CD4-positive, alpha-beta T cell (primary cell): ENCODE results near the gene ACSF2. TPM values are rescaled to one million over a fixed set of nuclear protein-coding genes. Genes with fewer than 3 reads are reported as not detected.

ENCODE experiments used
- ATAC-seq: fragments of 200-7000 bp; cut with Tn5 transposase; one replicate; pipeline ENCODE4 v1.10.0; 2022; ENCODE audit warnings: mild to moderate bottlenecking; ENCODE audit not compliant: poor library complexity
- CTCF ChIA-PET: fragments of 350-600 bp; sonication (Branson Sonifier 250); formaldehyde crosslinking; loops from one replicate; lab custom pipeline; 2021; ENCODE audit warnings: antibody characterized with exemption, inconsistent platforms; lab: Charles Lee
- POLR2A ChIA-PET: fragments of 350-600 bp; sonication (Branson Sonifier 250); formaldehyde crosslinking; loops from one replicate; lab custom pipeline; 2021; ENCODE audit warnings: antibody characterized with exemption, inconsistent platforms; lab: Charles Lee
- DNase-seq, 14 experiments: peaks; one replicate each; pipeline ENCODE4 v3.0.0-alpha.2; 2013 to 2020; ENCODE audit warnings: mixed read lengths in 2 of 14
- H3K27ac ChIP-seq, 2 donors: one replicate each; pipeline versions ENCODE4 v1.5.1 to v1.7.0; 2013; ENCODE audit warnings: low read length in 2 of 2, low read depth in 1 of 2, mild to moderate bottlenecking in 1 of 2
- H3K27me3 ChIP-seq, 2 experiments: 1 replicate in 1 of 2; 2 replicates in 1 of 2; pipeline versions ENCODE4 v1.6.1 to v1.7.0; 2013; ENCODE audit warnings: low read length in 2 of 2, control low read depth in 1 of 2, mild to moderate bottlenecking in 1 of 2, moderate library complexity in 1 of 2; ENCODE audit not compliant: insufficient read depth in 2 of 2, control insufficient read depth in 1 of 2
- H3K36me3 ChIP-seq: one replicate; pipeline ENCODE4 v1.6.1; 2013; ENCODE audit warnings: low read length, control low read depth; ENCODE audit not compliant: insufficient read depth
- H3K4me1 ChIP-seq: one replicate; pipeline ENCODE4 v1.6.1; 2013; ENCODE audit warnings: low read length, control low read depth; ENCODE audit not compliant: insufficient read depth
- H3K4me3 ChIP-seq: one replicate; pipeline ENCODE4 v1.5.1; 2013; ENCODE audit warnings: mild to moderate bottlenecking, low read length, moderate library complexity
- H3K9me3 ChIP-seq, 2 experiments: 1 replicate in 1 of 2; 2 replicates in 1 of 2; pipeline versions ENCODE4 v1.6.1 to v1.7.0; 2013; ENCODE audit warnings: low read length in 2 of 2, mild to moderate bottlenecking in 2 of 2, control low read depth in 1 of 2, moderate library complexity in 1 of 2; ENCODE audit not compliant: control insufficient read depth in 1 of 2, insufficient read depth in 1 of 2
- H3K27ac Mint-ChIP-seq: one replicate; pipeline ENCODE4 v1.8.0; 2020; ENCODE audit warnings: mixed read lengths
- H3K27me3 Mint-ChIP-seq: one replicate; pipeline ENCODE4 v1.8.0; 2021; ENCODE audit warnings: mixed read lengths
- H3K36me3 Mint-ChIP-seq: one replicate; pipeline ENCODE4 v1.8.0; 2021; ENCODE audit warnings: low read depth, mixed read lengths
- H3K4me1 Mint-ChIP-seq: one replicate; pipeline ENCODE4 v1.8.0; 2021; ENCODE audit warnings: low read depth, mixed read lengths
- H3K4me3 Mint-ChIP-seq: one replicate; pipeline ENCODE4 v1.8.0; 2020; ENCODE audit warnings: mild to moderate bottlenecking, mixed read lengths
- H3K9me3 Mint-ChIP-seq: one replicate; pipeline ENCODE4 v1.8.0; 2020; ENCODE audit warnings: mixed read lengths
- CTCF ChIP-seq: fragments of 200-600 bp; IDR thresholded peaks from one replicate; pipeline ENCODE4 v1.8.0; 2022; ENCODE audit warnings: antibody characterized with exemption, mild to moderate bottlenecking
- intact Hi-C, 2 experiments: fragments of 100-400 bp; cut with DNase I in 1 of 2; cut with micrococcal nuclease in 1 of 2; formaldehyde crosslinking; loops; one replicate each; pipeline versions ENCODE4 v1.15.1 to v1.9.0; 2023 to 2025; cut with DNase I, micrococcal nuclease
- total RNA-seq, 174 experiments: library from RNA in 2 of 174; stranded (reverse) in 2 of 174; gene quantifications; one replicate each; pipeline ENCODE4 v1.2.3 and lab custom pipeline; 2021 to 2026

The ACSF2 gene
- total RNA-seq, 2 experiments from 2014 or later: 11.9 to 13.9 TPM

GRCh38 chr17:50457621-50458020, 31.6 kb downstream of the ACSF2 start:
- H3K36me3 ChIP-seq: no peaks in the 10 kb centered on the region
- no peak overlapping the region for H3K27ac ChIP-seq
- ATAC-seq: no peak
- Mint-ChIP-seq H3K4me1 (no peaks in the 10 kb centered on the region), H3K27ac (no peak overlapping the region), H3K4me3 (no peak overlapping the region), H3K9me3 (no peaks in the 10 kb centered on the region), H3K36me3 (no peaks in the 10 kb centered on the region), H3K27me3 (no peaks in the 10 kb centered on the region)
- no peaks in the 10 kb centered on the region for H3K4me1 ChIP-seq
- no peak overlapping the region for H3K4me3 ChIP-seq
- H3K27me3 ChIP-seq: no peaks in the 10 kb centered on the region
- no peaks in the 10 kb centered on the region for H3K9me3 ChIP-seq
- DNase-seq: no peak
- POLR2A ChIA-PET: no interaction called here
- intact Hi-C loops: no loop called here
- no peak for TF ChIP-seq CTCF
- CTCF ChIA-PET: no interaction called here

- ChIA-PET CTCF (interaction anchor here (1.1 kb wide), 1 partner anchor 21 kb away, joined by 3 read pairs; no protein-coding TSS in a partner anchor), POLR2A (no interaction called here)
- H3K9me3 Mint-ChIP-seq: no peaks in the 10 kb centered on the region
- Histone ChIP-seq H3K9me3 (no peaks in the 10 kb centered on the region), H3K27ac (no peak overlapping the region), H3K27me3 (no peaks in the 10 kb centered on the region), H3K36me3 (no peaks in the 10 kb centered on the region), H3K4me1 (no peaks in the 10 kb centered on the region), H3K4me3 (no peak overlapping the region)
- no peak for TF ChIP-seq CTCF
- H3K4me1 Mint-ChIP-seq: no peaks in the 10 kb centered on the region
- H3K4me3 Mint-ChIP-seq: no peak overlapping the region
- no peaks in the 10 kb centered on the region for H3K36me3 Mint-ChIP-seq
- DNase-seq (no peak), ATAC-seq (no peak)
- no peaks in the 10 kb centered on the region for H3K27me3 Mint-ChIP-seq
- no peak overlapping the region for H3K27ac Mint-ChIP-seq
- intact Hi-C loops: no loop called here
Measured at GRCh38 chr17:50458270-50458669, 32.3 kb downstream of the ACSF2 start.

- intact Hi-C loops: no loop called here
Measured at GRCh38 chr17:50458701-50459676, 33.0 kb downstream of the ACSF2 start.

More at GRCh38 chr17:50458701-50459676, 33.0 kb downstream of the ACSF2 start:
- H3K4me1 ChIP-seq: no peaks in the 10 kb centered on the region
- no peak overlapping the region for H3K27ac ChIP-seq
- CTCF ChIA-PET: interaction anchor here (1.1 kb wide), 1 partner anchor 20 kb away, joined by 3 read pairs; no protein-coding TSS in a partner anchor
- no peaks in the 10 kb centered on the region for H3K27me3 ChIP-seq
- H3K4me3 ChIP-seq: no peak overlapping the region
- H3K9me3 Mint-ChIP-seq: no peaks in the 10 kb centered on the region
- H3K36me3 Mint-ChIP-seq: no peaks in the 10 kb centered on the region
- no peaks in the 10 kb centered on the region for H3K4me1 Mint-ChIP-seq
- no peak for ATAC-seq
- no peak overlapping the region for H3K27ac Mint-ChIP-seq
- no peaks in the 10 kb centered on the region for H3K9me3 ChIP-seq
- H3K4me3 Mint-ChIP-seq: no peak overlapping the region
- TF ChIP-seq CTCF: no peak
- POLR2A ChIA-PET: no interaction called here
- no peak for DNase-seq
- no peaks in the 10 kb centered on the region for H3K36me3 ChIP-seq
- no peaks in the 10 kb centered on the region for H3K27me3 Mint-ChIP-seq
